ENCODE data around the gene PLAAT1.

PLAAT1 gene

DNA sequence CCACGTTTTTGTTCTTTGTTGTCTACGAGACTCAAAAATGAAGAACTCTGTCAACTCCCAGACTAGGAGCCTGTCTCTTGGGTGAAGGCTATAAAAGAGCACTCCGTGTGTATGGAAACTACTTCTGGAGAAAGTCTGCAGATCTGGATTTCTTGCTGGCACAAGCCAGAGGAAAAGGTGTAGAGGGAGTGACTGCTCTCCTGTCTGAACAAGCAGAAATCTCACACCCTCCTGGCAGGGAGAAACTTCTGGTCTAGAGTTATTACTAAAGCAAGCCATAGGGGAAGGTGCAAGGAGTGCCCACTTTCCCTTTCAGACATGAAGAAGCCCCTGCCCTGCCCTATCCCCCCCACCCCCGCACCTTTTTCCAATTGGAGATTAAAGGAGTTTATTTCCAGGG lies 9.5 kb downstream of the PLAAT1 start:
- DNase-seq (ENCODE audit: low read depth in 3 of 3, low spot score in 1 of 3) = no peak

DNA sequence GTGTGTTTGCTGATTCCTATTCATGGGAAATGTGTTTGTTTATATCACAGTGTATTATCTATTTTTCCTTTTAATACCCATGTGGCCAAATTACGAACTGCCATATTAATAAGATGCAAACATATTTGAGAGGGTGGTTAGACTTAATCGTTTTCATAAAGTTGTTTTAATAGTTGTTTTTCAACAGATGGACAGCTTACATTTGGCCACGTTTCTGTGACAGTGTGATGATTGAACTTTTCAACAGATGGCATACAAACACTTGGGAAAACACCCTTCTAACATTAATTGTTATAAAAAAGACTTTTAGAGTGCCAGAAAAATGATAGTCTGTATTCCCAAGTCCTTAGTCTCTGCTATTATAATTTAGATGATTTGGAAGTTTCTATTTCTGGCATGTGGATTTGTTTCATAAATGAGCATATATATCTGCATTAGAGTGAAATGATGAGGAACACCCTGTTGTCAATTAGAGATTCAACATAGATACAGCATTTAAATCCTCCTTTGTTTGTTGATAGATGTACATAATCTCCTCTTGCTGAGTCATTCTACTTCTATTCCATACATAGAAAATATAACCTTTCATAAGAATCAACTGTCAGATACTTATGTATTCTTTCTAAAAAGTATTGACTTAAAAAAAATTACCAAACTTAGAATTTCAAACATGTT lies 13.1 kb downstream of the PLAAT1 start:
- DNase-seq (ENCODE audit: low read depth in 3 of 3, low spot score in 1 of 3) = no peak

DNA sequence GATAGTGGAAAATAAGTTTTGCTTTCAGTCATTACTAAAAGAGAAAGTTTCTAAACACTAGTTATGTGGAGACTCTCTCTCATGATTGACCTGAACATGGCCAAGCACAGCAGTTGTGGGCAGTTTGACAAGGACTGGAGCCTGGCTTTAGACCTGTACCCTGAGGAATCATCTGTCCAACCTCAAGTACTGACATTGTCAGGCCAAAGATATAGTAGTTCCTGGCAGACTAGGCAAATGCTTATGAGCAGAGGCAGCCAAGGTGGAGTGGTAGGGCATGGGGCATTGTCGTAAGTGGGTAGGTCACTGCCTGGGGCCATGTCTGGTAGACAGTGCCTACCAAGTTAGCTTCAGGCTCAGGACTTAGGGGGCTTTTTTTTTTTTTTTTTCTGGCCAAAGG lies 20.9 kb downstream of the PLAAT1 start:
- DNase-seq (ENCODE audit: low read depth in 3 of 3, low spot score in 1 of 3) = no peak

DNA sequence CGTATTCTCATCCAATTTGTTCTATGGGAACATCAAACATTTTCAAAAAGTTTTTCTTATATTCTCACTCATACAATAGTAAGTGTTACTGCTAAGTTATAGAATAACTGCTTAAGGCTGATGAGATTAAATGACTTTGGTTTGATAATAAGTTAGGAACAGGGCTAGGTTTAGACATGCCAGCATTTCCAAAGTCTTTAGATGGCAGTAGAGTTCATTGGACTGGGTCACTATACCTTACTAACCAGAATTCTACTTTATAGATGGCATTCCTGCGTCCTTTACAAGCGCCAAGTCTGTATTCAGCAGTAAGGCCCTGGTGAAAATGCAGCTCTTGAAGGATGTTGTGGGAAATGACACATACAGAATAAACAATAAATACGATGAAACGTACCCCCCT lies 21.7 kb downstream of the PLAAT1 start:
- no peak for DNase-seq (ENCODE audit: low read depth in 3 of 3, low spot score in 1 of 3)

DNA sequence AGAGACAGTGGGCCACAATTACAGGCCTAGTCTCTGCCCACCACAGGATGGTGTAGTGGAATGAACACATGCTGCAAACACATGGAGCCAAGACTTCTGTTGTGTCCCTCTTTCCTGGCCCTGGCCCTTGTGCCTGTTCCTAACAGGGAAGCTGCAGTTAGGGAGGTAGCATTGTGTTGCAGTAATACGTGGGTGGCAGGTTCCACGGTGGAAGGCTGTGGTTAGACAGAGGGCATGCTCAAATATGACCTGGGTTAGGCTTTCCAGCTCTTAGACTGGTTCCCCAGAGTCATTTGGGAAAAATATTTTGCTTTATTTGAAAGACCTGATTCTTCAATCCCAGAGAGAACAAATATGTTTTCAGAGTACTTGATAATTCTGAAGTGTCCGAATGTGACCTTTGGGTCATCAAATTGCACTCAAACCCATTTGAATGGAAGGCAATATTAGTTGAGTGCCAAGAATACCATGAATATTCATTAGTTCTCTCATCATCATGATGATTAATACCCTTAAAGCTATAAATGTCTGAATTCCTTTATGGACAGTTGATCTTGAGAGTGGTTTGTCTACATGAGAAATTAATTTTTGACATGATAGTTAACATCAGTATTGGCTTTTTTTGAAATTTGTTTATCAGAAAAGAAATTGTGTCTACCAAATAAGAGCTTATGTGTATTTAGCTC lies 28.5 kb downstream of the PLAAT1 start:
- no peak for DNase-seq (ENCODE audit: low read depth in 3 of 3, low spot score in 1 of 3)

DNA sequence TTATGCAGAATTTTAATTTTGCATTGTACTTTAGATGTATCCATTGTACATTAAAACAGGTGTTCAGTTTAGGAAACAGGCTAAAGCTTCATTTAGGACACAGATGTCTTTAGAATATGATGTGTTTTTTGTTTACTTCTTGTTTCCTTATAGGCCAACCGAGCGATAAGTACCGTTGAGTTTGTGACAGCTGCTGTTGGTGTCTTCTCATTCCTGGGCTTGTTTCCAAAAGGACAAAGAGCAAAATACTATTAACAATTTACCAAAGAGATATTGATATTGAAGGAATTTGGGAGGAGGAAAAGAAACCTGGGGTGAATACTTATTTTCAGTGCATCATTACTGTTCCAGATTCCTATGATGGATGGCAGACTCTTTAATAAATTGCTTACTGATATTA lies 29.4 kb downstream of the PLAAT1 start:
- no peak for DNase-seq (ENCODE audit: low read depth in 3 of 3, low spot score in 1 of 3)

DNA sequence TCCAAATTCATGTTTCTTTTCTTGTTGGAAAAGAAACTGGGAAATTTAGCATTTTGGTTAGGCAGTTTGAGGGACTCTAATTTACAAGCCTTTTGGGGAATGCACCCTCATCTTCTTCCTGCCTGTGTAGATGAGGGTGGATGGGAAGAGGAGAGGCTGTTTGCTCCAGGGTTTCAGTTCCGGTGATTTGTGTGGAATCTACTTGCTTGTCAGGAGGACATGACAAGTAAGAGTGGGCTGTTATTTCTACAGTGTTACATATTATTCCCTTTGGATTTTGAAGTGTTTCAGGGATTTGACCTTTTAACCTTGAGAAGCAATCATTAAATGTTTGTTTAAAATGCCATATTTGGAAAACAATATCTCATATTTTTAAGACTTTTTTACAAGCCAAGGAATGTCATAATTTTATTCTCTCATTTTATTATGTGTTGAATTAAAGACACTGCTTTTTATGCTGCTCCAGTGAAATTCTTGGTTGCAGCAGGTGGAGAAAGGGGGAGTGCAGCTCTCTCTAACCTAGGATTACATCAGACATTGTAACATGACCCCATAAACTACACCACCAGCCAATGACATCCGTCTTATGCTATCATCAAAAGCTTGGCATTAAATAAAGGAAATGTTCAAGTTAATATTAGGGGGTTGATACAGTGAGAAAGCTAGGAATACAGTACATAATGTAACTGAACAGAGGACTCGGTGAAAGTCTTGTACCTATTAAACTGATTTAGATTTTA lies 30.2 kb downstream of the PLAAT1 start:
- DNase-seq (ENCODE audit: low read depth in 3 of 3, low spot score in 1 of 3) = no peak

DNA sequence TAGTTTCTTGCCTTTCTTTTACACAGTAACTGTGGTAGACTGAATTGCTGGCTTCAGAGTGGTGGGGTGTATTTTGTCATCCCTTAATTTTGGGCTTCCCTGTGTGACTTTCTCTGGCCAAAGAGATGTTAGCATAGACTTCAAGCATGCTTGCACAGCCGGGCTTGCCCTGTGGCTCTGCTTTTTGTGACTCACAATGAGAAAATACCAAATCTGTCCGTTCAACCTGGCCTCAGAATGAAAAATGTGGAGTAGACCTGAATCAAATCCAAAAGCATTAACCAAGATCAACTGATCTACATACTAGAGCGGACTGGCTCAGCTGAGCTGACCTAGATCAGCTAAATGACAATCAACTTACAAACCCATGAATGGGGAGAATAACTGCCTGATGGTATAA lies 51.4 kb downstream of the PLAAT1 start:
- no peak for DNase-seq (ENCODE audit: low read depth in 3 of 3, low spot score in 1 of 3)

DNA sequence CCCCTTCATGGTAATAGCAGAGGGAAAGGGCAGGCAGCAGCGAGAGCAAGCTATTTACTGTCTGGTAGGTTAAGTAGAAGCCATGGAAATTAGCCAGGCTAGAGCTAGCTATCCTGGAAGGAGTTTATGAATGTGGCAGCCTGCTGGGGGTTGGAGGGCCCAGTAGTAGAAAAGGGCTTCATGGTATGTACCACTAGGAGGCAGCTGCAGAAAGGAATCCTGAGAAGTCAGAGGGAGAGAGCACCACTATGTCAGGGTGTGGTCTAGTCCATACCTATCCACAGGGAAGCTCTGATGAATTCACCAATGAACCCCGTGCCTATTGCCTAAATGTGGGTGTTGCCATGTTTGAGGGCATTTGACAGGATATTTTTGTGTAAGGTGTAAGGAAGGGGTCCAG lies 55.0 kb downstream of the PLAAT1 start:
- DNase-seq (ENCODE audit: low read depth in 3 of 3, low spot score in 1 of 3) = no peak

DNA sequence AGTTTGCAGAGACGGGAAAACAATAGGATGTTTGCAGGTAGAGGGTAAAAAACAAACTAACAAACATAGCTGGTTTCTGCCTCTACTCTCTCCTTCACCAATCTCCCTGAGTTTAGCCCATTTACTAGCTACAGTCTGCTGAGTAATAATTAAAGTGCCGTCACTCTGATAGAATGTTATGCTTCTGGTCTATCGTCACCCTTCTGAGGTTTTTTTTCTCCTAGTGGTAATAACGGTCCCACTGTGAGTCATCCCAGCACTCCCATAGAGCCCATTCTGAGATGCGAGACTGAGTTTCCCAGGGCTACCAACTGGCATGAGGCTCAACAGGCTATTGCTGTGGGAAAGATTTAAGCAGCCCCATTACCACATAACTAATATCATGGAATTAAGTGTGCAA lies 56.4 kb downstream of the PLAAT1 start:
- DNase-seq (ENCODE audit: low read depth in 3 of 3, low spot score in 1 of 3) = no peak

DNA sequence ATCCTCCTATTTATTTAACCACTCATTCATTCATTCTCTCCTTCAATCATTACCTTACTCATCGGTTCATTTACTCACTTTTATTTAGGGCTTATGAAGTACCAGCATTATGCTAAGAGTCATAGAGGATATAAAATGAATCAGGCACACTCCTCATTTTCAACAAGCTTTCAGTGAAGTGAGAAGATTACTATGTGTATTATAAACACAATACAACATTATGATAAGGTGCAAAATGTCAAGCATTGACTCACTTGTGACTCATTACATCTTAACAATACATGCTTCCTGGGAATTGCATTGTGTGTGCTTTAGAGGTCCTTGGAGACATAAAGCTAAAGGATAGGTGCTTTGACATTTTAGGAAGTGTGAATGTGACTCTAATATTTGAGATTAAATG lies 60.4 kb downstream of the PLAAT1 start:
- DNase-seq (ENCODE audit: low read depth in 3 of 3, low spot score in 1 of 3) = no peak

DNA sequence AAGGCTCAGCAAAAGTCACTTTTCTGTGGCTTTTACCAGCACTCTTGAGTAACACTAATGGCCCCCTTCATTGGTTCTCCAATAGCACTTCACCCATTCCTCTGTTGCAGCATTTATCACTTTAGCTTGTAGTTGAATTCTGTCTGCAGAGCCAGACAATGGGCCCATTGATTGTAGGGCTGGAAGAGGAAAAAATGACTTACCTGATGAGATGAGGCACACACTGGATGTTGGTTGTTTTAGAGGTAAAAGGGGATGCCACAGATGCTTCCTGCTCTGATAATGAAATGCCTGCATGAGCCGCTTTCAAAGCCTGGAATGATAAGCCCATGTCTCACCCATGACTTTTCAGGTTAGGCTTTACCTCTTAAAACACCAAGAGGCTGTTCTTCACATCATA lies 64.3 kb downstream of the PLAAT1 start:
- DNase-seq (ENCODE audit: low read depth in 3 of 3, low spot score in 1 of 3) = no peak

DNA sequence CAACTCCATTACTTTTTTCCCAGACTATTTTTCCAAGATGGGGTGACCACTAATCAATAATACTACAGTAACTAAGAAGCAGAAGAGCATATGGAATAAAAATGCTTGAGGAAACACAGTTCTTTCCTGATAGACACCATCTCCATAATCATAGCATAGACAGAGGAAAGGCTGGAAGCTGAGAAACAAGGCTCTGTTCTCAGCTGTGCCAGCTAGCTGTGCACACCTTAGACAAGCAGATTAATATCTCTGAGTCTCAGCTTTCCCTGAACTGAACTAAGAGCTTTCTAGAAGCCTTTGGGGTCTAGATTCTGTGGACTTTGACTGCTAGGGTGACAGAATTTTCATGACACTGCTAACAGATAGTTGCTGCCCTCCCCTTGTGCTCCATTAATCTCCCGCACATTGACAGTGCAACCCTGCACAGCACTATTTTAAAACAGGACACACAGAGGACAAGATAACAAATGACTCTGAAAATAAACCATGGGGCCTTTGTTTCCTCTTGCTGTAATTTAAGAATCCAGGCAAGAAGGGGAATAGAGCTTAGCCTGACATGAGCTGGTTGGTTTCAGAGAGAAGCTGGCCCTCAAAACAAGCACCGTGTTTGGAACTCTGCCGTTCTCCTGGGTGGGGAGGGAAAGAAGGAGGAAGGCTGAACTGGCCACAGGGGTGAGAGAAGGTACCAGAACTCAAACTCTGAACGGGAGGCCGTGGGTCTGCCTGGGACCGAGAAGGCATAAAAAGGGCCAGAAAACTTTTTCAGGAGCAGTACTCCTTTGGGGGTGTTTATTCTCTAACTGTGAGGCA lies 70.1 kb downstream of the PLAAT1 start:
- no peak for DNase-seq (ENCODE audit: low read depth in 3 of 3, low spot score in 1 of 3)

DNA sequence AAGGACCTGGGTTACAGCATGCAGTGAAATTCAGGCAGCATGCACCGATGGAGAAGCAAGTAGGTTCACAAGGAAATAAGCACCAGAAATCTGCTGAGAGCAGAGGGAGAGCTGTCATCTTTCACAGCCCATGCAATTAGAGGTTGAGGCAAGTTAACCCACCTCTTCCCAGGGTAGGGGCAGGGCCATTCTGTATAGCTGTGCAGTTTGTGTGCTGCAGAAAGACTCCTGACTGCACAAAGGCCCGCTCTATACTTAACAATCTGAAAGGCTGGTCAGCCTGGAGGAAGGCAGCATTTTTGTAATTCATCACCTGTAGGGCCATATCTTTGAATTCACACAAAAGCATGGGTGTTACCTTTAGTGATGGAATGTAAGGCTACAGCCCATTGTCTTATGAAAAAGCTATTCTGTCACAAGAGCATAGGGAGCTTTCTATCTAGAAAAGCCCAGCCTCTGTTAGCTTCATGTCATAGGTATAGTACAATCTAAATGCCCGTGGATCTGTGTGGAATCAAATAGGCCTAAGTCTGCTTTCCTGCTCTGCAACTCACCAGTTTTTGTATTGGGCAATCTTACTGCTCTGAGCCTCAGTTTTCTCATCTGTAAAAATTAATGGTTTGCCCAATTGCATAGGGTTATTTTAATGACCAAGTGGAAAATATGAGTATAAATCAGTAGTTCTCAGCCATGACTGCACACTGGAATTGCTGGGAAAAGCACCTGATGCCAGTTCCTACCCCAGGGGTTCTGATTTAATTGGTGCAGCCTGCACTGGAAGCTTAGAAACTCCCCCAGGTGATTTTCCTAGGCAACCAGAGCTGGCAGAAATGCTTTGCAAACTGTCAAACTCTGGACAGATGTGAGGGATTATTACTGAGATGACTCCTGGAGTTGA lies 72.3 kb downstream of the PLAAT1 start:
- no peak for DNase-seq (ENCODE audit: low read depth in 3 of 3, low spot score in 1 of 3)

DNA sequence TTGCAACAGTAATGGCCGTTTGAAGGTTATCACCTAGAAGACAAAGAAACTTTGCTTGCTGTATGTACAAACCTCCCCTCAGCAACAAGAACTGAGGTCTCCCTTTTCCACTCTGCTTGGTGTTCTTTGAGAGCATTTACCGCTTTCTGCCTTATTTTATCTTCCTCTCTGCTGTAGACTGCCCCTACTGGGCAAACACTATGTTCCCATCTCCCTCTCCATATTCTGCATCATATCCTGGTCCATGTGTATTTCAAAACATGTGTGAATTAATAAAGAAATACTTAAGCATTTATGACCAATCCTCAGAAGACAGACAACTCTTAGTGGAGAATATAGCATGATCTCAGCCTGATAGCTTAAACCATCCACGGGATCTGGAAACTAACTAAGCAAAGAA lies 73.1 kb downstream of the PLAAT1 start:
- no peak for DNase-seq (ENCODE audit: low read depth in 3 of 3, low spot score in 1 of 3)

DNA sequence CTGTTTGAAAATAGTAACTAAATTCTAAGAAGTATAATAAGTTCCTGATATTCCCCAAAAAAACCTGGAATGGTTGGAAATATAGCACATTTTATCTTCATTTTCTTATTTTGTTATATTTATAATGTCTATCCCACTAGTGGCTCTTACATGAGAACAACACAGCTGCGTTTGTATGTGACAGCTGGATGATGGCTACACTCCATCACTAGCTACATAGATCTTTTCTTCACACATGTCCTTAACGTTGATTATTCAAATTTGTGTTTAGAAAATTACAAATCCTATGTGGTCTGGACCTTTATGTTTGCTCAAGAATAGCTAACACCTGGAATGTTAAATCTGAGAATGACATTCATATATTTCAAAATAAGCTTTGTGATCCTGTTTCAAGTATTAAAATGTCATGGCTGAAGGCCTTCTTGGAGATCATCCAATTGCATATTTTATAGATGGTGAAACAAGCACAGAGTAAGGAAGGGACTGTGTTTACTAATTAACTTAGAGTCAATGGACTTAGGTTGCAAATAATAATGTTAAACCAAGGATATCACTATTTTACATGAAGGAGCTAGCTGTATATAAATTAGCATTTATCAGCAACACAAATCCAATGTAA lies 76.8 kb downstream of the PLAAT1 start:
- no peak for DNase-seq (ENCODE audit: low read depth in 3 of 3, low spot score in 1 of 3)

All from stimulated activated CD4-positive, alpha-beta T cell treated with anti-CD3 and anti-CD28 coated beads, TNF-alpha, amount 100 ng/mL, for 1 hour (primary cell).